HUDEP-2 (cell line): ENCODE measurements around the gene PLA2G2A.

ENCODE experiments used
- DNase-seq, 76 experiments: peaks; one replicate each; lab custom pipeline; 2025; ENCODE audit not compliant: unreplicated experiment in 76 of 76; lab: John Stamatoyannopoulos, UW

PLA2G2A gene

GRCh38 chr1:19974822-19975416 is 4.5 kb downstream of the PLA2G2A start:
- peak in 57 of 76 experiments; percentile 2 to 76 (median 27) for DNase-seq

- no peak for DNase-seq
These were observed 5.8 kb downstream of the PLA2G2A start for GRCh38 chr1:19973616-19974015.

- no peak for DNase-seq
These were observed 7.8 kb downstream of the PLA2G2A start for GRCh38 chr1:19971664-19972063.

DNA sequence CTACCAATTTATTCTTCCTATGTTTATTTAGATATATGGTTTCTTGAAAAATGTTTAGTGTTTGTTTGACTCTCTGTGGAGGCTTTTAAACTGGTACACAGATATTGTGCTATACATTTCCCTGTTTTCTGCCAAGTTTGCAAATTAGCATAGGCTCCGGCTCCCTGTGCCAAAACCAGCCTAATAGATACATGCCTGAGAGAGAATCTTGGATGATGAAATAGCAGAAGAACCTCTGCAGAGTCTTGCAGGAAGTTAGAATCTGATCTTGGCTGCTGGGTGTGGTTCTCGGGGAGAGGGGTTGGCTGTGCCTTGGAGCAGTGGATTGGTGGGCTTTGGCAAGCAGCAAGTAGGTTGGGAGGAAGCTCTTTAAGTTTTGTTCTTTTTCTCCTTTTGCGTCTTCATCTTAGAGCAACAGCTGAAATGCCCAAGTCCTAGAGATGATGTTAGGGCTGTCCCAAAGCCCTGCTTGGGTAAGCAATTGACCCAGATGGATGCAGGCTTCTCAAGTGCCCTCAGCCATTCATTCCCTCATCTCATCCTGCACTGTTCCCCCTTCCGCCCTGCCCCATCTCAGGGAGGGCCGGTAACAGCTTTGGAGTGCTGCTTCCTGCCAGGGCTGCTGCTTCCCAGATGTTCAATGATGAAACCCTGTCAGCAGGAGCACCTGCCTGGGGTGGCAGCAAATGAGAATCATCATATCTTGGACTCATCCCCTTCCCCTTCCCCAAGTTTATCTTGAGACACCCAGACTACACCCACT is 9.3 kb downstream of the PLA2G2A start:
- no peak for DNase-seq

DNA sequence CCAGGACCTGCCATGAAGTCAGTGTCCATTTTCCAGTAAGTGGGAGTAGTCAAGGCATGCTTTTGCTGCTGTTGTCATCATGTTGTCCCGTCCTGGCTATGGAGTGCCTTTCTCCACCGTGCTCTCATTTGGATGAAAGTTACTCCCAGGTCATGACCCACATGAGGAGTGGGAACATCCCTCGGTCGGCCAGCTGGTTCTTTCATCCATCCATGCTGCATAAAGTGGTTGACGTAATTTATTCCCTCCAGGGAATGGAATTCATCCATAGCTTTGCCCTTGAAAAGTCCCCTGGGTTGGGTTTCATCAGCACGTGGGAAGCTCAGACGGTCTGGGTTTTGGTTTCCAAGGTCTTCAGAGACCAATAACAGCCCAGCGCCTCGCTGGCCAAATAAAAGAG is 11.6 kb downstream of the PLA2G2A start:
- DNase-seq: no peak

DNA sequence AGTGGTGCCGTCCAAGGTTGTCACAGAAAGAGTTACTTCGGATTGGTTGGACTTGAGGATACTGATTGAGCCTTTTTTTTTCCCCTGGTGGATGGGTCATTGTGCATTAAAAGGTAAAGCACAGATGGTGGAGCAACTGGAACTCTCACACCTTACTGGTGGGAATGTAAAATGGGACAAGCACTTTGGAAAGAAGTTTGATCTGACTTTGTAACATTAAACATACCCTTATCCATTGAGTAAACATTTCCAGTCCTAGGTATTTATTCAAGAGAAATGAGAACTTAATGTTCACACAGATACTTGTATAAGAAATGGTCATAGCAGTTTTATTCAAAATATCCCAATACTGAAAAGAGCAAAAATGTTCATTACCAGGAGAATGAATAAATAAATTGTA is 14.9 kb downstream of the PLA2G2A start:
- no peak for DNase-seq

DNA sequence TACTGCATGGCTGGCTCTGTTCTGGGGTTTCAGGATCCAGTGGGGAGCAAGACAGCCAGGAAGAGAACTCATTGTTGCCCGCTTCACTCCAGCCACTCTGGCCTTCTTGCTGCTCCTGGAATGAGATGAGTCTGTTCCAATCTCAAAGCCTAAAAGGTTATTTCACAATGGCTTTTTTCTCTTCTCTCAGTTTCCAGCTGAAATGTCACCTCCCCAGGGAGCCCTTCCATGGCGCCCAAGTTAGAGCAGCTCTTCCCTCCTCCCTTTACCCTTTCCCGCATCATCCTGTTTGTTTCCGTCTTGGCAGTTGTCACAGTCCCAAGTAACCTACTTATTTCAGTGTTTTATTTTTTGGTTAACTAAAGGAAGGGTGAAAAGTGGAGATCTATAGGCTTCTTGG is 15.8 kb downstream of the PLA2G2A start:
- no peak for DNase-seq

DNA sequence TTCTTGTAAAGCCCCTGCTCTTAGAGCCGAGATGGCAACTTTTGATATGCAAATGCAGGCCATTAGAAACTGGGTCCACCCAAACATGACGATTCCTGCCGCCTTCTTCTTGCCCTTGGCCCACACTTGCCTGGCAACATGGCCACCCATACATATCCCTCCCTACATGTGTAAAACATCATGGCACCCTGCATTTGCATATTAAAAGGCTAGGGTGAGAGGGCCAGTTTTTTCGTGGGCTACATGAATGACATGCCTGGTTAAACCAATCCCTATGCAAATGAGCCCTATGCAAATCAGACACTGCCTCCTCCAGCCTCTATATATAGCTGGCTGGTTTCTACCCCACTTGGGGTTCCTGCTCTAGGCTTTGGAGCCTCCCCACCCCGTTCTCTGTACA is 18.8 kb downstream of the PLA2G2A start:
- DNase-seq: no peak

DNA sequence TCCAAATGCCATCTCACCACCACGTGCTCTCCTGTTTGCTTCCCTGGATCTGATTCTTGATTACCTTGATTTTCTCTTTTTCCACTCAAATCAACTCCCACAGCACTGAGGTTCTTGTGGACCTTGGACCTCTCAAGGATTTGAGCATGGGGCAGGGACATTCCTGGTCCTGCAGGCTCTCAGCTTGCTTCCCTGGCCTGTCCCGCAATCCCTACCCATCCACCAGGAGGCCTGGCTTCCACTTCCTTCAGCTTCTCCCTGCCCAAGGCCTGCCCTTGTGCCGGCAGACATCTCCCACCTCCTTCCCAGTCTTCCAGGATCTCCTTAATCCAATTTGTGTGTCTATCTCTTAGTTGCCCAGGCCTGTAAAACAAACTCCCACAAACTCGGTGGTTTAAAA is 21.6 kb downstream of the PLA2G2A start:
- no peak for DNase-seq

- no peak for DNase-seq
These were observed 23.8 kb downstream of the PLA2G2A start for GRCh38 chr1:19955534-19956170.

GRCh38 chr1:19954059-19954458 is 25.4 kb downstream of the PLA2G2A start:
- DNase-seq: no peak

GRCh38 chr1:19949016-19949415 is 30.4 kb downstream of the PLA2G2A start:
- DNase-seq: no peak

DNA sequence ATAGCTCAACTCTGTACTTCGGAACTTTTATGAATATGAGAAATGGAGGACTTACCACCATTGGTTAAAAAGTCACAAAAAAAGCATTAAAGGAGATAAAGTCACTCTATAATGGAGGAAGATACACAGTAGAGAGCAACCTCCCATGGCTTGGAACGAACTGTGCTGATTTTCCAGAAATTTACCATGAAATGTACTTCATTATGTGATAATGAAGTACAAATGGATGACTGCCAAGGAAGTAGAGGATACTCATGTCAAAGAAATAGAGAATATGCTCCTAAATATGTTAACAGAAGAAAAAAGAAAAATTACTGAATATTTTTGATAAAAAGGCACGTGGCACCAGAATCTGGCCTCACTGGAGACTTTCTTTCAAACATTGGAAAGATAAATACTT is 32.4 kb downstream of the PLA2G2A start:
- peak in 4 of 76 experiments; percentile 2 to 23 (median 6) for DNase-seq

DNA sequence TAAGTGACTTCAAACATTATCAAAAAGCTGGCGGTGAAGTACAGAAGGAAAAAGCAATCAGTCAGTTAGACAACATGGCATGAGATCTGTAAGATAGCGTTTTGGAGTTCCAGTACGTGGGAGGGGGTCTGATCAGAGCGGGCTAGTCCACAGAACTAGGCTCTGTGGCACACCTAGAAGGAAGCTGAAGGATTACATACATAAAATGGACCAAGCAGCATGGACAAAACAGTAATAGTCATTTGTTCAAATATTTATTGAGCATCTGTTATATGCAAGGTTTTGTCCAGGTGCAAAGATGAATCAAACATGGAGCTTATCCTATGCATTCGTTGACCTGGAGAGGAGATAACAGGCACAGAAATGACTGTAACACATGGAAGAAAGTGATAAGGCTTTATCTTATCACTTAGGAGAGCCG is 33.1 kb downstream of the PLA2G2A start:
- DNase-seq: peak in 8 of 76 experiments; percentile 1 to 37 (median 11)

DNA sequence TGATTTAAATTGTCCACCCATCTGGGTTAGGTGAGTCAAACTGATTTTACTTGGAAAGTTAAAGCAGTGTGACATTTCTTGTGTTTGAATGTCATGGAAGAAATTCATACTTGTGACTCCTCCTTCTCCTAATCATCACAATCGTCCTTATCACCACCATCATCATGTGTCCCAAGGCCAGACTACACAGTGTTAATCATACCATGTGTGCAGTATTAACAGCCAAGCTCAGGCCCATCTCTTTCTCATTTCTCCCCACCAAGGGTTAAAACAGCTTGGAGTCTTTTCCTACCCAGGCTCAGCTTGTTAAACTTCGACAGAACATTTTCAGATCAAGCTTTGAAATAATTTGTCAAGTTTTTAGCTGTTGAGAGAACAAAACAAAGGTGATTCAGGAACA is 33.5 kb downstream of the PLA2G2A start:
- DNase-seq: peak in 2 of 76 experiments; percentile 11 to 37

GRCh38 chr1:19942657-19943056 is 36.8 kb downstream of the PLA2G2A start:
- no peak for DNase-seq

GRCh38 chr1:19942088-19942487 is 37.3 kb downstream of the PLA2G2A start:
- DNase-seq: no peak

DNA sequence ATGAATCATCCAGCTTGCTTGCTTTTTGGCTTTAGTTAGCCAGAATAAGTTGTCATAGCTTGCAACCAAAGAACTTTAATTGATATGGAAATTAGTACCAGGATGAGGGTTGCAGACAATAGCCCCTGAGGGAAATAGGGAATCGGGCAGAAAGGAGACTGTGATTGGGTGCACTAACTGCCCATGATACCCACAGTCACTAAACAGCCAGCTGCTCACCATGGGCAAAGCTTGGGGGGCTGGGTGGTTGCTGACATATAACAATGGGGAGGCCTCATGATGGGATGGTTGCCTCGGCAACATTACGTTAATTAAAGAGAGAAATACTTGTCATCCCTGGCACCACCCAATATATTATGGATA is 38.2 kb downstream of the PLA2G2A start:
- DNase-seq: no peak

DNA sequence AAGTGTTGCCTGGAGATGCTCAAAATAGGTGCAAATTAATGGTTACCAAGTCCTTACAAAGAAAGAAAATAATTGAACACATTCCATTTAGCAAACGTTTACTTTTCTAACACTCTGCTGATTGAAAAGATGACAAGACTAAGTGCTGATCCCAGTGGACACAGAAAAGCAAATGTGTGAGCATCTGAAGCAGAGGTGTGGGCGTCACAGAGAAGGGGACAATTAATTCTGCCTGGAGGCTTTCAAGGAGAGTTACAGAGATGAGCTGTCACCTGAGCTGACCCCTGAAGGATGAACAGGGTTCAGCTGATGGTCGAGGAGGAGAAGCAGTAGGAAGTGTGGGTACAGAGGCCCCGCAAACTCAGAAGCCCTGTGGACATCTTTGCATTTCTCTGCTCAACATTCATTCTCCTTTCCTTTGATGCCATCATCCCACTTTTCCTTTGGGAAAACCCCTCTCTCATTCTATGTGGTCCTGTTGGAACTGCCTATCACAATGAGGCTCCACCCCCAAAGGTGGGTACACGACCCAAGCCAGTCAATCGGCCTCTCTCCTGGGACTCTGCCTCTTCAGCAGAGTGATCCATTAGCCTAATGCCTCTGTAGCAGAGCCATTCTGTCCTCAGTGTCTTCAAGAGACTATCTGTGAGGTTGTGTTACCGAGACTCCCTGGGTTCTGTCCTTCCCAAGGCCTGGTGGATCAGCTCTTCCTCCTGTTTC is 38.8 kb downstream of the PLA2G2A start:
- DNase-seq: no peak

DNA sequence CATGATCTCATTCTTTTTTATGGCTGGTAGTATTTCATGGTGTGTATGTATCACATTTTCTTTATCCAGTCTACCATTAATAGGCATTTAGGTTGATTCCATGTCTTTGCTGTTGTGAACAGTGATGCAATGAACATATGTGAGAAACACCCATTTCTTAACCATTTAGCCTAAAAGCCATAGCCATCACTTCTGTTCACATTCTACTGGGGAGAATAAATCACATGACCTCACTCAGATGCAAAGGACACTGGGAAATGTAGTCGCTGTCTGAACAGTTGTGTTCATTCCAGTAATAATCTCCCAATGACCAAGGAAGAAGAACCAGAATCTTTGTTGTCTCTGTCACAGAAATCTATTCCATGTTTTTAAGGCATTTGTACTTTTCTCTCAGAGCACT is 40.9 kb downstream of the PLA2G2A start:
- no peak for DNase-seq

DNA sequence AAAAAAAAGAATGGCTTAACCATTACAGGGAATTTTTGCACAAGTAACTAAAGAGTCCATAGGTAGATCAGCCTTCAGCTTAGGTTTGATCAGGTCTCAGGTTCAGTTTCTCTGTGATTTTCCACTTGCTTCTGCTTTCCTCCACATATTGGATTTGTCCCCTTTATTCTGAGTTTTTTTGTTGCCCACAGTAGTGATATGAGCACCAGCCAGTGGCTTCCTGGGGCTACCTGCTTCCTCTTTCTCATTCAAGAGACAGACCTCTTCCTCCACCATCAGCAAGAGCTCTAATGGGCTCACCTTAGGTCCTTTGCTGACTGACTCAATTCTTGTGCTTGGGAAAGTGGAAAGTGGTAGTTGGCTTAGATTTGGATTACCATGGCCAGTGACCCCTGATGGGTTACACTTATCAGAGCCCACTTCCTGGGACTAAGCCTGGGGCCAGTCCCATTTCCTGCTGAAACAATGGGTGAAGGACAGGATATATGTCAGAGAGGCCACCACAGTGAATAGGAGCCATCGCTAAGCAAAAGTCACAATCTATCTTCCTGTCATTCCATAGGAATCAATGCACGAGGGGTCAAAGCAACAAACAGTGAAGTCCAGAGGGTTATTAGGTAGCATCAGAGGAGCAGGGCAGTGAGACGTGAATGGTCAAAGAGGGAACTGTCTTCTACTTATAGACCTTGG is 43.2 kb downstream of the PLA2G2A start:
- no peak for DNase-seq
